PC-9 (cell line): Measurements from ENCODE around the gene DDR2.

Experiments used
- EZH2 ChIP-seq: fragments of 200-600 bp; sonication (generic); IDR thresholded peaks from 2 replicates; pipeline ENCODE4 v1.8.0; 2017; ENCODE audit warnings: antibody characterized with exemption, low read depth
- TF ChIP-seq, protein P1 (sequence below): fragments of 200-600 bp; sonication (generic); conservative IDR thresholded peaks from 2 replicates; pipeline ENCODE4 v1.6.1; 2017; ENCODE audit warnings: mixed run types, antibody characterized with exemption, mild to moderate bottlenecking, moderate library complexity

DNA sequence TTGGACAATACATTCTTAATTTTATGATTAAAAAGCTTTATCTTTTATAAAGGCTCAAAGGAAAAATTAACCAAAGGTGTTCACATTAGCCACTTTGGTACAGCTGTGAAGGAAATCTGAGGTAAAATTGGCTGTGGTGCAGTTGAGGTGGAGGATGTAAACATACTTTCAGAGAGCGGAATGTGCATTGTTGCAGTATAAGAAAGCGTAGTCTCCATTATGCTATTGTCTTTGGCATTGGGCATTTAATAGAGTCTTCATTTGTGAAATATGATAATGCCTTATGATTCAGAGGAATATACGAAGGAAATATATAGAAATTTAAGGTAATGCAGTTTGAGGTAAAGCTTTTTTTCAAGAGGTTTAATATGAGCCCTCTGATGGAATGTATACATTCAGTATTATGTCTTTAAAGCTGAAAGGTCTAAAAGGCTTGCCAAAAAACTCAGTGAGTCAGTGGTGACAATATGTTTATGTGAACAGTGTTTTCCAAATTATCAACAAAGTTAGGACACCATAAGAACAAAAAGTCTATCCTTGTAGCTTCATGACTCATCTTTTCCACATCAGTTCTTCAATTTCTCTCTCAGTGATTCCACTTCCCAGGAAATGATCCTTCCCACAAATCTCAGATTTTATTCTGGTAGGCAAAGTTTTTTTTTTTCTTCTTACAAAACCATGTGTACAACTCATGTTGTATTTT is 26.9 kb upstream of the DDR2 start:
- TF ChIP-seq, protein P1, sequence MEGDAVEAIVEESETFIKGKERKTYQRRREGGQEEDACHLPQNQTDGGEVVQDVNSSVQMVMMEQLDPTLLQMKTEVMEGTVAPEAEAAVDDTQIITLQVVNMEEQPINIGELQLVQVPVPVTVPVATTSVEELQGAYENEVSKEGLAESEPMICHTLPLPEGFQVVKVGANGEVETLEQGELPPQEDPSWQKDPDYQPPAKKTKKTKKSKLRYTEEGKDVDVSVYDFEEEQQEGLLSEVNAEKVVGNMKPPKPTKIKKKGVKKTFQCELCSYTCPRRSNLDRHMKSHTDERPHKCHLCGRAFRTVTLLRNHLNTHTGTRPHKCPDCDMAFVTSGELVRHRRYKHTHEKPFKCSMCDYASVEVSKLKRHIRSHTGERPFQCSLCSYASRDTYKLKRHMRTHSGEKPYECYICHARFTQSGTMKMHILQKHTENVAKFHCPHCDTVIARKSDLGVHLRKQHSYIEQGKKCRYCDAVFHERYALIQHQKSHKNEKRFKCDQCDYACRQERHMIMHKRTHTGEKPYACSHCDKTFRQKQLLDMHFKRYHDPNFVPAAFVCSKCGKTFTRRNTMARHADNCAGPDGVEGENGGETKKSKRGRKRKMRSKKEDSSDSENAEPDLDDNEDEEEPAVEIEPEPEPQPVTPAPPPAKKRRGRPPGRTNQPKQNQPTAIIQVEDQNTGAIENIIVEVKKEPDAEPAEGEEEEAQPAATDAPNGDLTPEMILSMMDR = no peak
- TF ChIP-seq EZH2 = no peak
